Measurements from ENCODE around the gene ERBB4.

ERBB4 gene

GRCh38 chr2:212385241-212385640 is 153.4 kb downstream of the ERBB4 start:
- TF ChIP-seq CTCF (IDR thresholded peaks at IDR 0.05): no peak
- H3K9me3 ChIP-seq: no peaks in the 10 kb centered on the region
- H3K4me1 ChIP-seq (ENCODE audit: control insufficient read depth in 1 of 2, insufficient read depth in 1 of 2, low read depth in 1 of 2, low read length in 1 of 2): no peaks in the 10 kb centered on the region
- H3K36me3 ChIP-seq: no peaks in the 10 kb centered on the region
- H3K27ac ChIP-seq: no peak overlapping the region
- no peak overlapping the region for H3K4me3 ChIP-seq (ENCODE audit: low read depth in 1 of 2, low read length in 1 of 2)
- H3K27me3 ChIP-seq: no peaks in the 10 kb centered on the region

GRCh38 chr2:212384027-212384426 is 154.6 kb downstream of the ERBB4 start:
- Histone ChIP-seq H3K27me3 (no peaks in the 10 kb centered on the region), H3K4me1 (ENCODE audit: control insufficient read depth in 1 of 2, insufficient read depth in 1 of 2, low read depth in 1 of 2, low read length in 1 of 2) (no peaks in the 10 kb centered on the region), H3K27ac (no peak overlapping the region), H3K36me3 (no peaks in the 10 kb centered on the region), H3K9me3 (no peaks in the 10 kb centered on the region), H3K4me3 (ENCODE audit: low read depth in 1 of 2, low read length in 1 of 2) (no peak overlapping the region)
- no peak for TF ChIP-seq CTCF (IDR thresholded peaks at IDR 0.05)

GRCh38 chr2:212381428-212382102 is 157.0 kb downstream of the ERBB4 start:
- no peaks in the 10 kb centered on the region for H3K36me3 ChIP-seq
- no peaks in the 10 kb centered on the region for H3K27me3 ChIP-seq
- H3K27ac ChIP-seq: no peak overlapping the region
- H3K9me3 ChIP-seq: no peaks in the 10 kb centered on the region
- no peak overlapping the region for H3K4me3 ChIP-seq (ENCODE audit: low read depth in 1 of 2, low read length in 1 of 2)
- TF ChIP-seq CTCF (IDR thresholded peaks at IDR 0.05): no peak
- H3K4me1 ChIP-seq (ENCODE audit: control insufficient read depth in 1 of 2, insufficient read depth in 1 of 2, low read depth in 1 of 2, low read length in 1 of 2): no peaks in the 10 kb centered on the region

GRCh38 chr2:212379103-212379502 is 159.5 kb downstream of the ERBB4 start:
- Histone ChIP-seq H3K4me3 (ENCODE audit: low read depth in 1 of 2, low read length in 1 of 2) (no peak overlapping the region), H3K36me3 (no peaks in the 10 kb centered on the region), H3K27me3 (no peaks in the 10 kb centered on the region), H3K27ac (no peak overlapping the region), H3K9me3 (no peaks in the 10 kb centered on the region), H3K4me1 (ENCODE audit: control insufficient read depth in 1 of 2, insufficient read depth in 1 of 2, low read depth in 1 of 2, low read length in 1 of 2) (no peaks in the 10 kb centered on the region)
- TF ChIP-seq CTCF (IDR thresholded peaks at IDR 0.05): no peak

- H3K4me1 ChIP-seq (ENCODE audit: control insufficient read depth in 1 of 2, insufficient read depth in 1 of 2, low read depth in 1 of 2, low read length in 1 of 2): no peaks in the 10 kb centered on the region
- no peak overlapping the region for H3K27ac ChIP-seq
- no peaks in the 10 kb centered on the region for H3K27me3 ChIP-seq
- H3K9me3 ChIP-seq: no peaks in the 10 kb centered on the region
- TF ChIP-seq CTCF (IDR thresholded peaks at IDR 0.05): no peak
- H3K36me3 ChIP-seq: no peaks in the 10 kb centered on the region
- H3K4me3 ChIP-seq (ENCODE audit: low read depth in 1 of 2, low read length in 1 of 2): no peak overlapping the region
Observed at GRCh38 chr2:212367431-212367830, 171.2 kb downstream of the ERBB4 start.
